NCI-H187 treated with DMSO at 0.1 percent for 48 hours (cell line): ENCODE measurements around the gene FGA.

Experiments used
- DNase-seq: peaks from one replicate; lab custom pipeline; 2025; lab: John Stamatoyannopoulos, UW

FGA gene

DNA sequence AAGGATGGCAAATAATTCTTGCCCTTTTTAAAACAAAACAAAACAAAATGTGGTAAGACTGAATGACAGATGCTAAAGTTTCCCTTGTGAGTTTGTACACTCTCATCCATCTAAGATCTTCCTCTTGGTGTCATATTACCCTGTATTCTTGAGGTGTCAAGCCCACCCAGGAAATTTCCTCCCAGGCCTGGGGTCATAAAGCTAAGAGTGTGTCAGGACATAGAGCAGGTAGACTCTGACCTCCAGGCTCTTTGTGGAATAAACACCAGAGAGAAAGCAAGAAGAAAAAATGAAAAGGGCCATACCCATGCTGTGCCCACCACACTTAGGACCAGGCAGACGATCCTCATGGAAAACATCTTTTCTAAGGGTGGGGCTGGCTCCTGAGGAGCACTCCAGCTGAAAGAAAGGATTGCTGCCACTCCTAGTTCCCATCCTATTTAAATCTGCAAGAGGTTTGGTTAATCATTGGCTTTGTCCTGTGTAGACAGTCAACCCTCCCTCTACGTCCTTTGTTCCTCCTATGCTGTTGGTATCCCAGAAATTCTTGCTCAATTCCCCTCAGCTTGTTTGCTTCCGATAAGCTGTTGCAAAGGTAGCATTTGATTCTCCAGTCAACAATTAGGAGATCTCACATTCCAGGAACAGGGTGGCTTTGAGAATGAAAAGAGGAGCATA is at the start of gene FGA:
FGA (minus strand) TSS at position 414 of the 678 bp plus-strand sequence; CDS start at position 359, 55 bp downstream.
- no peak for DNase-seq

DNA sequence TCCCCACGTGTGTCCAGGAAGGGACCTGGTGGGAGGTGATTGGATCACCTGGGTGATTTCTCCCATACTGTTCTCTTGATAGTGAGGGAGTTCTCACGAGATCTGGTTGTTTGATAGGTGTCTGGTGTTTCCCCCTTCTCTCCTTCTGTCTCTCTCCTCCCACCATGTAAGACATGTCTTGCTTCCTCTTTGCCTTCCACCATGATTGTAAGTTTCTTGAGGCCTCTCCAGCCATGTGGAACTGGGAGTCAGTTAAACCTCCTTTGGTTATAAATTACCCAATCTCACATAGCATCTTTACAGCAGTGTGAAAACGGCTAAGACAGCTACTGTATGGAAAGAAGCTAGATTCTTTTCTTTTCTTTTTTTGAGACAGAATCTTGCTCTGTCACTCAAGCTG is 43.5 kb upstream of the FGA start:
- no peak for DNase-seq

GRCh38 chr4:154631828-154632227 is 41.3 kb upstream of the FGA start:
- no peak for DNase-seq

GRCh38 chr4:154630324-154630723 is 39.8 kb upstream of the FGA start:
- DNase-seq: no peak

DNA sequence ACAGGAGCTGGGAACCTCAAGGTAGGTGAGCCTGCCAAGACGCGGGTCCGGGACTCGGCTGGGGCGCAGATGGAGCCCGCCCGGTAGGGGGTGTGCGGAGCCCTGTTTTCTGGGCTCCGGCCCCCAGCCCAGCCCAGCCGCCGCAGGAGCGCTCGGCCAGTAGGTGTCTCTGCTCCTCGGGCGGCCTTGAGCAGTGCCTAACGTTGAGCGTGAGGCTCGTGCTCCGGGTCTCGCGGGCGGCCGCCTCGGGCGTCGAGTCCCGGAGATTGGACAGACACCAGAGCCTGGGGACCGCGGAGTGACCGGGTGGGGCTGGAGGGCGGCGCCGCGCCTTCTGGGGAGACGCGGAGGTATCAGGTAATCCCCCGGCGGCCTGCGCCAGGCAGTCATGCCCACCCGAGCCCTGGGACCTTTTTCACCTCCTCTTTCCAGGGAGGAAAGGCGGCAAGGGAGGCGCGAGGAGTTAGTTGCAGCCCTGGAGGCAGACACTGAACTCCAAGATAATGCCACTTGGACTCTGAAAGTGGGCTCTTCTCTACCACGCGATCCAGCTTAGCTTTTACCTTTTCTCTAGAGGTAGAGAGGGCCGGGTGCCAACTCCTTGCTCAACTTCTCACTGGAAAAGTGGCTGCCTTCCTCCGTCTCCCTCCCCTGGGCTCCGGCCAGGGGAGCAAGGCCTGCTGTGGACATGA is 36.4 kb upstream of the FGA start:
- DNase-seq: no peak

DNA sequence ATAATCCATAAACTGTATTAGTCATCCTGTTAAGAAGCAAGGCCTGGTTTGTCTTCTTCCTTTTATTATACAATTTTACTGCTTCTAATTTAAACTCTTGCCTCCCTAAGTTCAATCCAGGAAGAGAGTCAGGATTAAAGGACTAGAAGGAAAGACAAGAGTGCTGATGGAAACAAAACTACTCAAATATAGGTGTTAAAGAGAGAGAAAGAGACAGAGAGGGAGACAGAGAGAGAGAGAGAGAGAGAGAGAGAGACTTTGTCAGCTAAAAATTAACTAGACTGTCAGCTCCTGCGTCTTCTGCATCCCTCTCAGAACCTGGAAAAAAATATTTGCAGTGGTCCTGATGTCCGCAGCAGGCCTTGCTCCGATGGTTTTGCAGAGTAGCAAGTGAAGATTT is 35.4 kb upstream of the FGA start:
- DNase-seq: no peak

- no peak for DNase-seq
Observed at GRCh38 chr4:154623995-154624394, 33.5 kb upstream of the FGA start.

GRCh38 chr4:154623436-154623835 is 32.9 kb upstream of the FGA start:
- DNase-seq: no peak

DNA sequence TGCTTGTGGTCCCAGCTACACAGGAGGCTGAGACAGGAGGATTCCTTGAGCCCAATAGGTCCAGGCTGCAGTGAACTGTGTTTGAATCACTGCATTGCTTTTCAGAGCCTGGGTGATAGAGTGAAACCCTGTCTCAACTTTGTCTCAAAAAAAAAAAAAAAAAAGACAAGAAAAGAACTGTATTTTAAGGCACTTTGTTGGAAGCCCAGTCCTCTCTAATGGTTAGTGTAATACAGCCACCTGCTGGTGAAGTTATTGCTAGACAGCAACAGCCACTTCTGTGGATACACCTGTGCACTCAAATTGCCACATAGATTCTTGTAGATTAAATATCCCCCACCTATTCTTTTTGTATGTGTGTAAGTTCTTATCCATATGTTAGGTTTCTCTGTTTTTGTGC is 32.1 kb upstream of the FGA start:
- DNase-seq: no peak

GRCh38 chr4:154620111-154620510 is 29.6 kb upstream of the FGA start:
- DNase-seq: no peak

DNA sequence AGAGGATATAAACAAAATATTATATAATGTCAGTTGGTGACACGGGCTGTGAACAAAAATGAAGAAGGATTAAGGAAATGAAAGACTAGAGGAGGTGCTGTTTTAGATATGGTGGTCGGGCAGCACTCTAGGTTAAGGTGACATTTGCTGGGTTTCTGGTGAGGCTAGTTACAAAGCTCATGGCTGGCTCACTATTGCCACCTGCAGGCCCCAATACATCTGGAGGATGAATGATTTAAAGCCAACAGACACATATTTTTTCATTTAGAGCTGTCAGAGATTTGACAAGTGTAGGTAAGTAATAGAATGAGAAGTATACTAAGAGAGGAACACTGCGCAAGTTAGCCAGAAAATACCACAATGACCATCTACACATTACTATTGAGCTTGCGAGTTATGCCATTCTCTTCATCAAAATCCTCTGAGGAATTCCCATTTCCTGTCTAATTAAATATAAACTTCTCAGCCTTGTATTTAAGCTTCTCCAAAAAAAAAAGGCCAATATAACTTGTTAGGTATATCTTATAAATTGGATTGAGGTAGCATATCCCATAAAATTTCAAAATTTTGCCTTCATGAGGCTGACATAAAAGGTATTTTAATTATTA is 28.3 kb upstream of the FGA start:
- no peak for DNase-seq

DNA sequence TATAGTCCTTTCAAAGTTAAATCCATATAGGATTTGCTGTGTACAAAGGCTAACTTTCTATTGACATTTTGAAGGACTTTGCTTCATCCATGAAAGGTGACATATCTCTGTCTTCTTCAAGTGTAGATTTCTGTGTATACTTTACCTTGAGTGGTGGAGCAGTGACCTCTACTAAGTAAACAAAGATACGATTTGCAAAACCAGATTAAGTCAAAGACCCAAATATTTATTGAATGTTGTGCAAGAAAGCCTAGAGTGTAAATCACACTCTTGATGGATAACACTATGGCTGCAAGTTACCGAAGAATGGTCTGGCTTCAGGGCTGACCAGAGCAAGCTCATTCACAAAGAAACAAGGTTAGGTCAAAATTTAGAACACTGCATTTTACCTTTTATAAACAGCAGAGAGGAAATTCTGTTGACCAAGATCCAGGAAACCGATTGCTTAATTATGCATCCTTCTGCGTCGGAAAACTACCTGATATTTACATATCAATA is 27.3 kb upstream of the FGA start:
- DNase-seq: no peak

- no peak for DNase-seq
Observed at GRCh38 chr4:154616731-154617130, 26.2 kb upstream of the FGA start.

GRCh38 chr4:154616287-154616686 is 25.7 kb upstream of the FGA start:
- no peak for DNase-seq

GRCh38 chr4:154615211-154615610 is 24.7 kb upstream of the FGA start:
- no peak for DNase-seq

DNA sequence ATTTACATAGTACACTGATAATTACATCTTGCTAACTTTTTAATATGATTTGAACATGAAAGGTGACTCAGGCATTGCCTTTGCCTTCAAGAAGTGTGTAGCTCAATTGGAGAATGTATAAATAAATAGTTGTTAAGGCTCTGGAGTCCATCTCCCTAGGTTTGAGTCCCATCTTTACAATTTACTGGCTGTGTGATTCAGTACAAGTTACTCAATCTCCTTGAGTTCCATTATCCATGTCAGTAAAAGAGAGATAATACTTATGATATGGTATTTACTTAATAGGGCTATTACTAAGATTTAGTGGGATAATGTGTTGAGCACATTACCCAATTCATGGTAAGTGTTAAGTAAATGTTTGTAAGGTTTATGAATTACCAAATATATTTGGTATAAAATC is 23.8 kb upstream of the FGA start:
- no peak for DNase-seq

GRCh38 chr4:154612472-154613414 is 22.2 kb upstream of the FGA start, which contains the start of gene FGG:
FGG (minus strand) TSS chr4:154612656; CDS start chr4:154612609, 47 bp downstream.
- DNase-seq: no peak

GRCh38 chr4:154611833-154612232 is 21.3 kb upstream of the FGA start:
- no peak for DNase-seq

- DNase-seq: no peak
Observed at GRCh38 chr4:154610582-154610981, 20.0 kb upstream of the FGA start.

DNA sequence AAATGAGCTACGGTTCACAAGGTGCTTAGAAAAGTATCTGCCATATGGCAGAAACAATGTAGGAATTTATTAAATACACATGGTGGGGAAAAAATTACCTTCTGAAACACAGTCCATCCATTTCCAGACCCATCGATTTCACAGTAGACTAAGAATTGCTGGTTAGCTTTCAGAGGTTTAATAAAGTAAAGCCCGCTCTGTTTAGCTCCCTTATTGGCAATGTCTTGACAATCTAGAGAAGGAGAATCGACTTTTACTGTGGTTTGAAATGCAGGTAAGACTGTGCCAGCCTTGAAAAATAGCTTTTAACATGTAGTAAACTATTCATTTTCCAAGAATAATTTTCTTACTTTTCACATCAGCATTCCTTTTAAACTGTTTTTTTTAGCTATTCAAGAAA is 19.0 kb upstream of the FGA start:
- DNase-seq: no peak

GRCh38 chr4:154608361-154609252 is 18.1 kb upstream of the FGA start:
- no peak for DNase-seq
